ENCODE measurements around the gene PTPRK. TPM values are rescaled to one million over a fixed set of nuclear protein-coding genes. Genes with fewer than 3 reads are reported as not detected.

The PTPRK gene
- total and polyA plus RNA-seq, 2 experiments from 2014 or later: 26.9 to 56.4 TPM

DNA sequence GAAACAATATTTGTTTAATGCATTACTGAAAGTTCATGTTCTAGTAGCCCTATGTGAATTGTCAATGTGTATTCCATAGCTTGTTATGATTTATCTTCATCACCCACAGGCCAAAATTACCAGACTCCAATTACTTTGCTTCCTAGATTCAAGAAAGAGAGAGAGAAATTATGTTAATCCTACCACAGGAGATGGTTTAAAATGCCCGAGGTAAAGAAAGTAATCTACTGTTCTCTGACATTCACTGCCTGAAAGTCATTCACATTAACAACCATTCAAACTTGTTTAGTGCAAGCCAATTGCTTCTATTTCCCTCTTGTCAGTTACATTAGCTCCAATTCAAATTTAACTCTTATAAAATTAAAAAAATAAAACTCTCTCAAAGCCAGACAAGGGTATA, 359.1 kb downstream of the PTPRK start:
- TF ChIP-seq CREB1 (CRISPR knock-in tag; IDR thresholded peaks at IDR 0.05; ENCODE audit: low read depth) (no peak), EZH2phosphoT487 (IDR thresholded peaks at IDR 0.05; ENCODE audit: unreplicated experiment) (no peak)
- TF ChIP-seq, protein P1, sequence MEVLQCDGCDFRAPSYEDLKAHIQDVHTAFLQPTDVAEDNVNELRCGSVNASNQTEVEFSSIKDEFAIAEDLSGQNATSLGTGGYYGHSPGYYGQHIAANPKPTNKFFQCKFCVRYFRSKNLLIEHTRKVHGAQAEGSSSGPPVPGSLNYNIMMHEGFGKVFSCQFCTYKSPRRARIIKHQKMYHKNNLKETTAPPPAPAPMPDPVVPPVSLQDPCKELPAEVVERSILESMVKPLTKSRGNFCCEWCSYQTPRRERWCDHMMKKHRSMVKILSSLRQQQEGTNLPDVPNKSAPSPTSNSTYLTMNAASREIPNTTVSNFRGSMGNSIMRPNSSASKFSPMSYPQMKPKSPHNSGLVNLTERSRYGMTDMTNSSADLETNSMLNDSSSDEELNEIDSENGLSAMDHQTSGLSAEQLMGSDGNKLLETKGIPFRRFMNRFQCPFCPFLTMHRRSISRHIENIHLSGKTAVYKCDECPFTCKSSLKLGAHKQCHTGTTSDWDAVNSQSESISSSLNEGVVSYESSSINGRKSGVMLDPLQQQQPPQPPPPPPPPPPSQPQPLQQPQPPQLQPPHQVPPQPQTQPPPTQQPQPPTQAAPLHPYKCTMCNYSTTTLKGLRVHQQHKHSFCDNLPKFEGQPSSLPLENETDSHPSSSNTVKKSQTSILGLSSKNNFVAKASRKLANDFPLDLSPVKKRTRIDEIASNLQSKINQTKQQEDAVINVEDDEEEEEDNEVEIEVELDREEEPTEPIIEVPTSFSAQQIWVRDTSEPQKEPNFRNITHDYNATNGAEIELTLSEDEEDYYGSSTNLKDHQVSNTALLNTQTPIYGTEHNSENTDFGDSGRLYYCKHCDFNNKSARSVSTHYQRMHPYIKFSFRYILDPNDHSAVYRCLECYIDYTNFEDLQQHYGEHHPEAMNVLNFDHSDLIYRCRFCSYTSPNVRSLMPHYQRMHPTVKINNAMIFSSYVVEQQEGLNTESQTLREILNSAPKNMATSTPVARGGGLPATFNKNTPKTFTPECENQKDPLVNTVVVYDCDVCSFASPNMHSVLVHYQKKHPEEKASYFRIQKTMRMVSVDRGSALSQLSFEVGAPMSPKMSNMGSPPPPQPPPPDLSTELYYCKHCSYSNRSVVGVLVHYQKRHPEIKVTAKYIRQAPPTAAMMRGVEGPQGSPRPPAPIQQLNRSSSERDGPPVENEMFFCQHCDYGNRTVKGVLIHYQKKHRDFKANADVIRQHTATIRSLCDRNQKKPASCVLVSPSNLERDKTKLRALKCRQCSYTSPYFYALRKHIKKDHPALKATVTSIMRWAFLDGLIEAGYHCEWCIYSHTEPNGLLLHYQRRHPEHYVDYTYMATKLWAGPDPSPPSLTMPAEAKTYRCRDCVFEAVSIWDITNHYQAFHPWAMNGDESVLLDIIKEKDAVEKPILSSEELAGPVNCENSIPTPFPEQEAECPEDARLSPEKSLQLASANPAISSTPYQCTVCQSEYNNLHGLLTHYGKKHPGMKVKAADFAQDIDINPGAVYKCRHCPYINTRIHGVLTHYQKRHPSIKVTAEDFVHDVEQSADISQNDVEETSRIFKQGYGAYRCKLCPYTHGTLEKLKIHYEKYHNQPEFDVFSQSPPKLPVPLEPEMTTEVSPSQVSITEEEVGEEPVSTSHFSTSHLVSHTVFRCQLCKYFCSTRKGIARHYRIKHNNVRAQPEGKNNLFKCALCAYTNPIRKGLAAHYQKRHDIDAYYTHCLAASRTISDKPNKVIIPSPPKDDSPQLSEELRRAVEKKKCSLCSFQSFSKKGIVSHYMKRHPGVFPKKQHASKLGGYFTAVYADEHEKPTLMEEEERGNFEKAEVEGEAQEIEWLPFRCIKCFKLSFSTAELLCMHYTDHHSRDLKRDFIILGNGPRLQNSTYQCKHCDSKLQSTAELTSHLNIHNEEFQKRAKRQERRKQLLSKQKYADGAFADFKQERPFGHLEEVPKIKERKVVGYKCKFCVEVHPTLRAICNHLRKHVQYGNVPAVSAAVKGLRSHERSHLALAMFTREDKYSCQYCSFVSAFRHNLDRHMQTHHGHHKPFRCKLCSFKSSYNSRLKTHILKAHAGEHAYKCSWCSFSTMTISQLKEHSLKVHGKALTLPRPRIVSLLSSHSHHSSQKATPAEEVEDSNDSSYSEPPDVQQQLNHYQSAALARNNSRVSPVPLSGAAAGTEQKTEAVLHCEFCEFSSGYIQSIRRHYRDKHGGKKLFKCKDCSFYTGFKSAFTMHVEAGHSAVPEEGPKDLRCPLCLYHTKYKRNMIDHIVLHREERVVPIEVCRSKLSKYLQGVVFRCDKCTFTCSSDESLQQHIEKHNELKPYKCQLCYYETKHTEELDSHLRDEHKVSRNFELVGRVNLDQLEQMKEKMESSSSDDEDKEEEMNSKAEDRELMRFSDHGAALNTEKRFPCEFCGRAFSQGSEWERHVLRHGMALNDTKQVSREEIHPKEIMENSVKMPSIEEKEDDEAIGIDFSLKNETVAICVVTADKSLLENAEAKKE (CRISPR knock-in tag; IDR thresholded peaks at IDR 0.05): no peak
- H3K4me1 Mint-ChIP-seq: no peaks in the 10 kb centered on the region; the same call in 2 of the 3 replicates
- Histone ChIP-seq H3K27ac (ENCODE audit: low read depth) (no peak overlapping the region), H3K27me3 (ENCODE audit: insufficient read depth) (no peaks in the 10 kb centered on the region), H3K79me2 (replicated peaks; ENCODE audit: insufficient read depth) (no peaks in the 10 kb centered on the region), H3K4me1 (ENCODE audit: insufficient read depth) (no peaks in the 10 kb centered on the region), H3K36me3 (ENCODE audit: insufficient read depth) (no peaks in the 10 kb centered on the region), H3K4me2 (no peak overlapping the region), H3K9me2 (ENCODE audit: insufficient read depth) (no peaks in the 10 kb centered on the region), H3F3A (replicated peaks; ENCODE audit: low read depth) (no peaks in the 10 kb centered on the region), H2AFZ (no peak overlapping the region), H4K20me1 (replicated peaks; ENCODE audit: insufficient read depth) (no peaks in the 10 kb centered on the region), H3K4me3 (no peak overlapping the region)
- no peaks in the 10 kb centered on the region for H3K27me3 Mint-ChIP-seq (ENCODE audit: insufficient read depth, low read depth, poor library complexity)
- no peak overlapping the region for H3K27ac Mint-ChIP-seq
- no peaks in the 10 kb centered on the region for H3K9me3 Mint-ChIP-seq
- ATAC-seq (no peak), DNase-seq (ENCODE audit: low spot score) (no peak)
- no peak overlapping the region for H3K4me3 Mint-ChIP-seq
- no peaks in the 10 kb centered on the region for H3K36me3 Mint-ChIP-seq (ENCODE audit: low read depth)

DNA sequence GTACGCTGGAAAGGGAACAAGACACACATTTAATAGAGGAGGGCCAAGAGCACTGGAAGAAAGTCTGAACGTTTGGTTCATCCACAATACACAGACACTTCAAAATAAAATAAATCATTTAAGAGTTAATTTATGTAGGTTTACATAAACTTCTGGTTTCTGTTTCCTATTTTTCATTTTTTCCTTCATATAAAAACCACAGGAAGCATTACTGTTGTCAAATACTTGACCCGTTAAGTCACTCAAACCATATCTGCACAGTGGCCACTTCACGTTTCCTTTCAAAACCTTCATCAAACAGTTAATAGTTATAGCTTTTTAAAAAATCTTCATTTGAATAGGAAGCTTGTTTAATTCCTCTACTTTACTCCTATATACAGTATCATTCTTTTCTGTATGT, 361.9 kb downstream of the PTPRK start:
- Mint-ChIP-seq H3K4me1 (no peaks in the 10 kb centered on the region; the same call in 2 of the 3 replicates), H3K27ac (no peak overlapping the region), H3K4me3 (no peak overlapping the region), H3K36me3 (ENCODE audit: low read depth) (no peaks in the 10 kb centered on the region), H3K27me3 (ENCODE audit: insufficient read depth, low read depth, poor library complexity) (no peaks in the 10 kb centered on the region), H3K9me3 (no peaks in the 10 kb centered on the region)
- Histone ChIP-seq H3K79me2 (replicated peaks; ENCODE audit: insufficient read depth) (no peaks in the 10 kb centered on the region), H3K4me3 (no peak overlapping the region), H3F3A (replicated peaks; ENCODE audit: low read depth) (no peaks in the 10 kb centered on the region), H3K27ac (ENCODE audit: low read depth) (no peak overlapping the region), H3K4me1 (ENCODE audit: insufficient read depth) (no peaks in the 10 kb centered on the region), H3K4me2 (no peak overlapping the region), H3K36me3 (ENCODE audit: insufficient read depth) (no peaks in the 10 kb centered on the region), H3K9me2 (ENCODE audit: insufficient read depth) (no peaks in the 10 kb centered on the region), H4K20me1 (replicated peaks; ENCODE audit: insufficient read depth) (no peaks in the 10 kb centered on the region), H3K27me3 (ENCODE audit: insufficient read depth) (no peaks in the 10 kb centered on the region), H2AFZ (no peak overlapping the region)
- ATAC-seq (no peak), DNase-seq (ENCODE audit: low spot score) (no peak)
- TF ChIP-seq, protein P1 (CRISPR knock-in tag; IDR thresholded peaks at IDR 0.05): no peak
- TF ChIP-seq, protein P2, sequence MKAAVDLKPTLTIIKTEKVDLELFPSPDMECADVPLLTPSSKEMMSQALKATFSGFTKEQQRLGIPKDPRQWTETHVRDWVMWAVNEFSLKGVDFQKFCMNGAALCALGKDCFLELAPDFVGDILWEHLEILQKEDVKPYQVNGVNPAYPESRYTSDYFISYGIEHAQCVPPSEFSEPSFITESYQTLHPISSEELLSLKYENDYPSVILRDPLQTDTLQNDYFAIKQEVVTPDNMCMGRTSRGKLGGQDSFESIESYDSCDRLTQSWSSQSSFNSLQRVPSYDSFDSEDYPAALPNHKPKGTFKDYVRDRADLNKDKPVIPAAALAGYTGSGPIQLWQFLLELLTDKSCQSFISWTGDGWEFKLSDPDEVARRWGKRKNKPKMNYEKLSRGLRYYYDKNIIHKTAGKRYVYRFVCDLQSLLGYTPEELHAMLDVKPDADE (IDR thresholded peaks at IDR 0.05): no peak
